GM23248 (cell line): ENCODE measurements around the gene MICU1. TPM values are rescaled to one million over a fixed set of nuclear protein-coding genes. Genes with fewer than 3 reads are reported as not detected.

Source experiments
- DNase-seq: peaks from one replicate; pipeline ENCODE4 v3.0.0-alpha.2; 2015
- H2AFZ ChIP-seq: fragments of 200-600 bp; sonication (generic); 2 replicates; pipeline ENCODE4 v1.6.1; 2016; ENCODE audit warnings: antibody characterized with exemption
- H3F3A ChIP-seq: fragments of 200-600 bp; sonication (generic); 2 replicates; pipeline ENCODE4 v1.6.1; 2016; ENCODE audit warnings: mild to moderate bottlenecking, antibody characterized with exemption, mixed run types; ENCODE audit not compliant: insufficient read depth
- H3K27ac ChIP-seq: fragments of 200-600 bp; sonication (generic); 2 replicates; pipeline ENCODE4 v1.5.1; 2016; ENCODE audit warnings: mild to moderate bottlenecking
- H3K27me3 ChIP-seq: fragments of 200-600 bp; sonication (generic); replicated peaks from 2 replicates; pipeline ENCODE4 v1.6.1; 2016; ENCODE audit warnings: mild to moderate bottlenecking; ENCODE audit not compliant: insufficient read depth
- H3K36me3 ChIP-seq: fragments of 200-600 bp; sonication (generic); 2 replicates; pipeline ENCODE4 v1.6.1; 2016; ENCODE audit warnings: low read depth, mild to moderate bottlenecking
- H3K4me1 ChIP-seq: fragments of 200-600 bp; sonication (generic); 2 replicates; pipeline ENCODE4 v1.6.1; 2016; ENCODE audit warnings: mild to moderate bottlenecking; ENCODE audit not compliant: insufficient read depth
- H3K4me2 ChIP-seq: fragments of 200-600 bp; sonication (generic); one replicate; pipeline ENCODE4 v1.6.1; 2016; ENCODE audit warnings: mild to moderate bottlenecking; ENCODE audit not compliant: unreplicated experiment
- H3K4me3 ChIP-seq: fragments of 200-600 bp; sonication (generic); 2 replicates; pipeline ENCODE4 v1.5.1; 2016; ENCODE audit warnings: mild to moderate bottlenecking
- H3K79me2 ChIP-seq: fragments of 200-600 bp; sonication (generic); 2 replicates; pipeline ENCODE4 v1.6.1; 2016; ENCODE audit warnings: mild to moderate bottlenecking; ENCODE audit not compliant: insufficient read depth
- H3K9ac ChIP-seq: fragments of 200-600 bp; sonication (generic); 2 replicates; pipeline ENCODE4 v1.6.1; 2016; ENCODE audit warnings: mild to moderate bottlenecking
- H3K9me2 ChIP-seq: fragments of 200-600 bp; sonication (generic); 2 replicates; pipeline ENCODE4 v1.6.1; 2016; ENCODE audit warnings: mixed run types, mild to moderate bottlenecking, moderate library complexity; ENCODE audit not compliant: insufficient read depth
- H3K9me3 ChIP-seq: fragments of 200-600 bp; sonication (generic); one replicate; pipeline ENCODE4 v1.6.1; 2017; ENCODE audit warnings: low read depth
- H4K20me1 ChIP-seq: fragments of 200-600 bp; sonication (generic); 2 replicates; pipeline ENCODE4 v1.6.0; 2016; ENCODE audit not compliant: insufficient read depth
- EZH2 ChIP-seq: fragments of 200-600 bp; sonication (generic); IDR thresholded peaks from 2 replicates; pipeline ENCODE4 v1.6.1; 2018; ENCODE audit warnings: antibody characterized with exemption, mild to moderate bottlenecking; ENCODE audit not compliant: insufficient read depth, poor library complexity, severe bottlenecking
- EZH2phosphoT487 ChIP-seq: fragments of 200-600 bp; sonication (generic); IDR thresholded peaks from 2 replicates; pipeline ENCODE4 v1.6.1; 2018; ENCODE audit warnings: antibody characterized with exemption, moderate library complexity, mild to moderate bottlenecking, low read depth; ENCODE audit not compliant: insufficient read depth
- WGBS, 2 experiments: methylation state at CpG; one replicate each; pipeline ENCODE4 v1.1.6; 2015 to 2017; ENCODE audit warnings: low lambda C conversion rate in 2 of 2, low coverage in 1 of 2; ENCODE audit errors: missing lambda C conversion rate in 2 of 2; 5-methylcytosine and 5-hydroxymethylcytosine counted together
- in situ Hi-C: fragments of 300-500 bp; cut with MboI; formaldehyde crosslinking; loops from 2 replicates; pipeline ENCODE4 v1.15.0; 2020
- polyA plus RNA-seq: library from polyadenylated mRNA; unstranded; fragments of >200 nt; fragmentation: Nextera tagmentation; extraction: Ambion mirVana; gene quantifications from 2 replicates; pipeline ENCODE4 v1.2.1, GENCODE V29; 2016
- total RNA-seq: library from RNA; depleted of rRNA; stranded (reverse); fragments of >200 nt; shearing (Covaris generic); gene quantifications from 2 replicates; pipeline ENCODE4 v1.2.3, GENCODE V29; 2014

MICU1 gene
- total and polyA plus RNA-seq, 2 experiments from 2014 or later: 37.3 to 45.0 TPM

GRCh38 chr10:72321248-72322029 lies 304.4 kb downstream of the MICU1 start:
- H3K27ac ChIP-seq: peak overlapping the region; percentile 96
- no peaks in the 10 kb centered on the region for H3K36me3 ChIP-seq
- H3K27me3 ChIP-seq: no peaks in the 10 kb centered on the region
- DNase-seq: no peak
- H3K4me3 ChIP-seq: peak overlapping the region; percentile 43; the same call in 1 of the 2 replicates
- no peaks in the 10 kb centered on the region for H4K20me1 ChIP-seq
- no peaks in the 10 kb centered on the region for H3K79me2 ChIP-seq
- no peak for TF ChIP-seq EZH2phosphoT487
- no peak for TF ChIP-seq EZH2
- H3K9me2 ChIP-seq: no peaks in the 10 kb centered on the region
- peak overlapping the region; percentile 59 for H3K4me2 ChIP-seq
- peak overlapping the region; percentile 36 for H2AFZ ChIP-seq
- in situ Hi-C loops: no loop called here
- no peaks in the 10 kb centered on the region for H3K9me3 ChIP-seq
- peak overlapping the region; percentile 89 for H3K9ac ChIP-seq
- peaks cover 24% of the 10 kb centered on the region for H3K4me1 ChIP-seq
- 78 to 91% methylated on average over 10 to 13 of the region's 13 CpGs for WGBS, 2 experiments
- peaks cover 11% of the 10 kb centered on the region for H3F3A ChIP-seq

- H3K36me3 ChIP-seq: no peaks in the 10 kb centered on the region
- 1 to 3% methylated on average over 10 to 12 of the region's 12 CpGs for WGBS, 2 experiments
- in situ Hi-C loops: no loop called here
- H3K27me3 ChIP-seq: no peaks in the 10 kb centered on the region
- no peaks in the 10 kb centered on the region for H3K9me3 ChIP-seq
- peak overlapping the region; percentile 89 for H3K9ac ChIP-seq
- no peaks in the 10 kb centered on the region for H3K9me2 ChIP-seq
- H3F3A ChIP-seq: peaks cover 17% of the 10 kb centered on the region
- DNase-seq: peak; percentile 99
- no peak for TF ChIP-seq EZH2
- peak overlapping the region; percentile 96 for H3K27ac ChIP-seq
- no peaks in the 10 kb centered on the region for H3K79me2 ChIP-seq
- H4K20me1 ChIP-seq: no peaks in the 10 kb centered on the region
- H3K4me1 ChIP-seq: peaks cover 29% of the 10 kb centered on the region
- H3K4me2 ChIP-seq: peak overlapping the region; percentile 59
- peak overlapping the region; percentile 43; the same call in 1 of the 2 replicates for H3K4me3 ChIP-seq
- peak overlapping the region; percentile 36 for H2AFZ ChIP-seq
Measured at GRCh38 chr10:72320676-72321247, 305.1 kb downstream of the MICU1 start.

- peak overlapping the region; percentile 61 for H2AFZ ChIP-seq
- H3K4me1 ChIP-seq: peaks cover 38% of the 10 kb centered on the region
- in situ Hi-C loops: no loop called here
Measured at GRCh38 chr10:72319416-72320254, 306.2 kb downstream of the MICU1 start.

More at GRCh38 chr10:72319416-72320254, 306.2 kb downstream of the MICU1 start:
- 1% methylated on average over 26 to 43 of the region's 60 CpGs for WGBS, 2 experiments
- Histone ChIP-seq H3K36me3 (no peaks in the 10 kb centered on the region), H3K4me2 (peak overlapping the region; percentile 83), H3K79me2 (no peaks in the 10 kb centered on the region), H3K27ac (peak overlapping the region; percentile 96), H3K27me3 (no peaks in the 10 kb centered on the region), H4K20me1 (no peaks in the 10 kb centered on the region), H3K9me3 (no peaks in the 10 kb centered on the region), H3K9ac (peak overlapping the region; percentile 89), H3K9me2 (no peaks in the 10 kb centered on the region), H3F3A (peaks cover 23% of the 10 kb centered on the region), H3K4me3 (peak overlapping the region; percentile 65)
- TF ChIP-seq EZH2: no peak
- TF ChIP-seq EZH2phosphoT487: no peak
- DNase-seq: peak; percentile 96
